Lower leg skin (tissue), 4 donors: ENCODE measurements around the gene DUOX1. TPM values are rescaled to one million over a fixed set of nuclear protein-coding genes. Genes with fewer than 3 reads are reported as not detected.

Experiments
- DNase-seq, 2 donors: peaks; one replicate each; pipeline ENCODE4 v3.0.0-alpha.2; 2019; ENCODE audit warnings: low spot score in 2 of 2
- H3K4me3 ChIP-seq: fragments of 200-600 bp; sonication (generic); 2 replicates; pipeline ENCODE4 v1.5.1; 2017; ENCODE audit warnings: mild to moderate bottlenecking, low read depth; ENCODE audit not compliant: poor library complexity, severe bottlenecking
- CTCF ChIP-seq, 3 donors: fragments of 450-650 bp; IDR thresholded peaks; one replicate each; pipeline ENCODE4 v1.5.1; 2016; ENCODE audit warnings: antibody characterized with exemption in 3 of 3, mild to moderate bottlenecking in 3 of 3, moderate library complexity in 2 of 3
- POLR2A ChIP-seq, 2 donors: fragments of 450-650 bp; IDR thresholded peaks; one replicate each; pipeline ENCODE4 v1.6.1; 2016 to 2017; ENCODE audit warnings: antibody characterized with exemption in 2 of 2, mild to moderate bottlenecking in 1 of 2, moderate library complexity in 1 of 2
- WGBS, 2 donors: methylation state at CpG; one replicate each; pipeline ENCODE4 v1.1.5; 2018; 5-methylcytosine and 5-hydroxymethylcytosine counted together
- intact Hi-C: fragments of 100-400 bp; cut with DNase I; formaldehyde crosslinking; loops from one replicate; pipeline ENCODE4 v1.15.0; 2023; ENCODE audit warnings: low total_unique reads
- total RNA-seq, 4 donors: library from RNA; depleted of rRNA; stranded (reverse); fragments of >200 nt; gene quantifications; one replicate each; pipeline ENCODE4 v1.1.0, GENCODE V29; 2016

The DUOX1 gene
- total RNA-seq, 4 donors from 2014 or later: 90.1 to 162 (median 114) TPM

- intact Hi-C loops: no loop called here
- WGBS, 2 donors: 78 to 86% methylated on average over 3 of the region's 3 CpGs
- TF ChIP-seq POLR2A (IDR thresholded peaks at IDR 0.05) (no peak), CTCF (IDR thresholded peaks at IDR 0.05) (no peak)
- DNase-seq: no peak
- H3K4me3 ChIP-seq: no peak overlapping the region
Observed at GRCh38 chr15:45185069-45185779, 55.4 kb downstream of the DUOX1 start.

DNA sequence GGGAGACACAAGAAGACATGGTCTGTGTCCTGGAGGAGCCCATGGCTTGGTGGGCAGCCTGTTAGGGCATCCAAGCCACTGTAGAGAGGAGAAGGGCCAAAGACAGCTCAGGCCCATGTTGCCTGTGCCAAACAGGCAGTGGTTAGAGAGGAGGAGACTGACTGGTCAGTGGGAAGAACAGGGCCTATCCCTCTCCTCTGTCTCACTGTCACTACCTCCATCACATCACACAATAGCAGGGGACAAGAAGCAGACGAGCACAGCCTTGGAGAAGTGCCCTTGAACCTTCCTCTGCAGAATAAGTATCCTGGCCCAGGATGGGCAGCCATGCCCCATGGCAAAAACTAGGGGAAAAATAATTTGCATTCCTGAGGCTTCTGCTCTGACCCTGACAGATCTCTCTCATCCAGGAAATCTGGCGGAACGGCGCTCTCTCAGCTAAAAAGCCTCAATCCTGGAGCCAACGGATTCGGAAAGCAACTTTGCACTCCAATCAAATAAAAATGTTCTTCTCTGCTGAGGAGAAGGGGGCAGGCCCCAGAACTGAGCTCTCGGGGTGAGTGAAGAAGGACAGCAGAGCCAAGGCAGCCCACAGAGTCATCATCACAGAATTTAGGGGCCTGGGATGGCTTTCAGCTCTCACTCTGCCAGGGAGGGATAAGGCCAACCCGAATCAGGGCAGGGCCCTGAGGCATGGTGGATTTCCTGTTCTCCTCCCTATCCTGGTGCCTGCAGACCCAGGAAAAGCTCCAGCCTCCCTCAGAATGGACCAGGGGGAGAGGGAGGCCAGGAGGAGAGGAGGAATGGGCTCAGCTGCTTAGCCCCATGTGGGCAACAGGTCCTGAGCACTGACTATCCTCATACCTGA is 56.3 kb downstream of the DUOX1 start:
- TF ChIP-seq CTCF (IDR thresholded peaks at IDR 0.05): no peak
- TF ChIP-seq POLR2A (IDR thresholded peaks at IDR 0.05): no peak
- peak in 1 of 2 donors; percentile 86 for DNase-seq
- intact Hi-C loops: no loop called here
- 44 to 47% methylated on average over 8 of the region's 8 CpGs for WGBS, 2 donors
- H3K4me3 ChIP-seq: no peak overlapping the region

DNA sequence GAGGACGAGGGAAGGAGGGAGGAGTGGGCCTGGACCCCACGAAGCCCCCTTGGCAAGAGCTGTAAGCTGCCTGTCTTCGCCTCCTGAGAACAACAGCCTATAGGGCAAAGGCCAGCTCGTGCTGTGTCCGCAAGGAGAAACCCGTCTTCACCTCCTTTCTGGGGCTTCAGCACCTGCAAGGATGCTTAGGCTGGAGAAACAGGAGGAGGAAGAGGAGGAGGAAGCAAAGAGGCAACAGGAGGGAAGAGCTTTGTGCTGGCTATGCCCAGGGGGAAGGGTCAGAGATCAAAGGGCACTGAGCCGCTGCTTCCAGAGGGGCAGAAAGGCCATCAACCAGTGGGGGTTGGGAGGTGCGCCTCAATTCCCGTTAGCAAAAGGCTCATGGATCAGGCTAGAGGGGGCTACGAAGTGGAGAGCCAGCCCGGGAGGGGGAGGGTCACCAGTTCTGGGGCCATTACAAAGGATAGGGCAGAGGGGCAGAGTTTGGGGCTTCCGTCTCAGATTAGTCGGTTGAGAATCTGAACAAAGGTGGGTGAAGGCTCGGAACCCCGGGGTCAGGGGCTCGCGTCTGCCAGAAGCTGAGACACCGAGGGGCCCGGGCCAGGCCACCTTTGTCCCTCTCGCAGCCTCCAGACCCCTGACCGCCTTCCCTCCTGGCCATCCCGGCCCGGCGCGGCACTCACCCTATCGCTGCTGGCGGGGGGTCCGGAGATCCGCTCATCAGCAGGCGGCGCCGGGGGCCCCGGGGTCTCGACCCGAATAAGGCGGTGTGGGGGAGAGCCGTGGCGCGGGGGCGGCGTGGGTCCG is 57.2 kb downstream of the DUOX1 start:
- TF ChIP-seq POLR2A (IDR thresholded peaks at IDR 0.05) (no peak), CTCF (IDR thresholded peaks at IDR 0.05) (no peak)
- peak in 1 of 2 donors; percentile 89 for DNase-seq
- H3K4me3 ChIP-seq: peak overlapping the region; percentile 37
- 17 to 37% methylated on average over 19 to 28 of the region's 42 CpGs for WGBS, 2 donors
- intact Hi-C loops: no loop called here

DNA sequence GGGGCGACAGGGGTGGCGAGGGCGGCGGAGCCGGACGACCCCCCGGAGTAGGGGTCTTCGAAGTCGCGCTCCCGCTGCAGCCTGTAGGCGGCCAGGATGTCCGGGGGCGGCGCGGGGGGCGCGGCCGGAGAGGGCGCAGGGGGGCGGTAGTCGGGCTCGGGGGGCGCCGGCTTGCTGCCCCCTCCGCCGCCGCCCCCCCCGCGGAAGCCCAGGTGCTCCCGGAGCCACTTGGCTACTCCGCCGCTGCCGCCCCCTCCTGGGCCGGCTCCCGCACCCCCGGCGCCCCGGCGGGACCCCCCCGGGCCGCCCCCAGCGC is 57.7 kb downstream of the DUOX1 start:
- TF ChIP-seq CTCF (IDR thresholded peaks at IDR 0.05) (no peak), POLR2A (IDR thresholded peaks at IDR 0.05) (no peak)
- intact Hi-C loops: no loop called here
- whole genome bisulfite sequencing, 2 donors: no CpG with 5 or more reads among the region's 43 CpGs
- peak overlapping the region; percentile 37 for H3K4me3 ChIP-seq
- no peak for DNase-seq

- DNase-seq: no peak
- no peak for TF ChIP-seq CTCF (IDR thresholded peaks at IDR 0.05)
- no peak for TF ChIP-seq POLR2A (IDR thresholded peaks at IDR 0.05)
- 1 to 2% methylated on average over 37 to 43 of the region's 57 CpGs for WGBS, 2 donors
- intact Hi-C loops: no loop called here
- peak within 1 kb of the TSS; percentile 37 for H3K4me3 ChIP-seq
Observed at GRCh38 chr15:45187894-45188830, 58.4 kb downstream of the DUOX1 start, which contains the start of gene SHF. TSS of gene SHF (minus strand) at chr15:45187966. CDS start at chr15:45187951, 15 bp downstream.
